Measurements from ENCODE around the gene SLAMF6. TPM values are rescaled to one million over a fixed set of nuclear protein-coding genes. Genes with fewer than 3 reads are reported as not detected.
A peak's percentile ranks its signal among the peaks of the same experiment; 100 is the strongest.

SLAMF6 gene
- total RNA-seq, 1 experiment from 2014 or later, result not detected

DNA sequence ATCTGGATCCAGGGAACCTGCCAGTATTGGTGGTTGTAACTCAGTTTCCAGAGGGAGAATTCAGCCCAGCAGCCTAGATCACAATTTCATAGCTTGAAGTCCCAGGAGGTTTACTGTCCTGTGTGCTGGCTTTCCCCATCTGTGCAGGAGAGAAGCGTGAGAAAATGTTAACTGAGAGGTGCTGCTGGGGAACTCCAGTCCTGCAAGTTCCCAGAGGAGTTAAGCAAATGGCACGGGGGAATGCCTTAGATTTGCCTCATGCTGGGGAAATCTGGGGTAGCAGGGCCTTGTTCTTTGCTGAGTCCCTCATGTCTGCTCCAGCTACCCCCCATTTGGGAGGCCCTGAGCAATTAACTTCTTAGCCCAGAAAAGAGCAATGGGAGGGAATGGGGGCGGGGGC lies 25.1 kb upstream of the SLAMF6 start:
- Mint-ChIP-seq H3K27ac (ENCODE audit: low read depth, unreplicated experiment) (no peak overlapping the region), H3K4me1 (ENCODE audit: insufficient read depth, unreplicated experiment) (no peaks in the 10 kb centered on the region), H3K4me3 (ENCODE audit: unreplicated experiment) (no peak overlapping the region), H3K36me3 (ENCODE audit: insufficient read depth, unreplicated experiment) (no peaks in the 10 kb centered on the region), H3K9me3 (ENCODE audit: unreplicated experiment) (no peaks in the 10 kb centered on the region), H3K27me3 (ENCODE audit: insufficient read depth, unreplicated experiment) (no peaks in the 10 kb centered on the region)
- ChIA-PET POLR2A (no interaction called here), CTCF (interaction anchor here (0.6 kb wide), 1 partner anchor 12 kb away, joined by 5 read pairs; no protein-coding TSS in a partner anchor)
- no TSS peak for BruUV-seq (replicated peaks)
- no peak for DNase-seq (ENCODE audit: unreplicated experiment)
- TF ChIP-seq, protein P1, sequence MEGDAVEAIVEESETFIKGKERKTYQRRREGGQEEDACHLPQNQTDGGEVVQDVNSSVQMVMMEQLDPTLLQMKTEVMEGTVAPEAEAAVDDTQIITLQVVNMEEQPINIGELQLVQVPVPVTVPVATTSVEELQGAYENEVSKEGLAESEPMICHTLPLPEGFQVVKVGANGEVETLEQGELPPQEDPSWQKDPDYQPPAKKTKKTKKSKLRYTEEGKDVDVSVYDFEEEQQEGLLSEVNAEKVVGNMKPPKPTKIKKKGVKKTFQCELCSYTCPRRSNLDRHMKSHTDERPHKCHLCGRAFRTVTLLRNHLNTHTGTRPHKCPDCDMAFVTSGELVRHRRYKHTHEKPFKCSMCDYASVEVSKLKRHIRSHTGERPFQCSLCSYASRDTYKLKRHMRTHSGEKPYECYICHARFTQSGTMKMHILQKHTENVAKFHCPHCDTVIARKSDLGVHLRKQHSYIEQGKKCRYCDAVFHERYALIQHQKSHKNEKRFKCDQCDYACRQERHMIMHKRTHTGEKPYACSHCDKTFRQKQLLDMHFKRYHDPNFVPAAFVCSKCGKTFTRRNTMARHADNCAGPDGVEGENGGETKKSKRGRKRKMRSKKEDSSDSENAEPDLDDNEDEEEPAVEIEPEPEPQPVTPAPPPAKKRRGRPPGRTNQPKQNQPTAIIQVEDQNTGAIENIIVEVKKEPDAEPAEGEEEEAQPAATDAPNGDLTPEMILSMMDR (IDR thresholded peaks at IDR 0.05; ENCODE audit: unreplicated experiment), result no peak
- intact Hi-C loops (cut with micrococcal nuclease), result no loop called here

DNA sequence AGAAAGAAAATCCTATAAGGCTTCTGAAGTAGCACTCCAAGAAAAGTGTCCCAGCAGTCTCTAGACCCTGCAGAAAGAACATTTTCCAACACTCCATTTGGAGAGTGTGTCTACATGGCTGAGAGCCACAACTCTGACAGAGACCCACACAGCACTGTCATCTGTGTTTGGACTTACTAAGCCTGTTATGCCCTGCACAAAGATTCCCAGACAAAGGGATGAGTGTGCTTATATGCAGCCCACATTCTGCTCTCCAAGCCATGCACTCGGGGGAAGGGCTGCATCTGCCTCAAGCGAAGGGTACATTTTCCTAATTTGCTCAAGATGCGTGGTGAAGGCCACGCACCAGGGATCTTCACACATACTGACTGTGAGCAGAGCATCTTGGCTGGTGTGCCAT lies 24.4 kb upstream of the SLAMF6 start:
- POLR2A ChIA-PET, result no interaction called here
- intact Hi-C loops (cut with micrococcal nuclease), result no loop called here
- Mint-ChIP-seq H3K4me1 (ENCODE audit: insufficient read depth, unreplicated experiment) (no peaks in the 10 kb centered on the region), H3K27me3 (ENCODE audit: insufficient read depth, unreplicated experiment) (no peaks in the 10 kb centered on the region), H3K27ac (ENCODE audit: low read depth, unreplicated experiment) (no peak overlapping the region), H3K36me3 (ENCODE audit: insufficient read depth, unreplicated experiment) (no peaks in the 10 kb centered on the region), H3K9me3 (ENCODE audit: unreplicated experiment) (no peaks in the 10 kb centered on the region), H3K4me3 (ENCODE audit: unreplicated experiment) (no peak overlapping the region)
- no peak for DNase-seq (ENCODE audit: unreplicated experiment)
- TF ChIP-seq, protein P1 (IDR thresholded peaks at IDR 0.05; ENCODE audit: unreplicated experiment), result no peak
- no TSS peak for BruUV-seq (replicated peaks)
- CTCF ChIA-PET, result no interaction called here

GRCh38 chr1:160546942-160547341 lies 23.9 kb upstream of the SLAMF6 start:
- no peaks in the 10 kb centered on the region for H3K4me1 Mint-ChIP-seq (ENCODE audit: insufficient read depth, unreplicated experiment)
- no peak overlapping the region for H3K4me3 Mint-ChIP-seq (ENCODE audit: unreplicated experiment)
- no peak overlapping the region for H3K27ac Mint-ChIP-seq (ENCODE audit: low read depth, unreplicated experiment)
- no TSS peak for BruUV-seq (replicated peaks)
- H3K9me3 Mint-ChIP-seq (ENCODE audit: unreplicated experiment), result no peaks in the 10 kb centered on the region
- no peak for DNase-seq (ENCODE audit: unreplicated experiment)
- no peaks in the 10 kb centered on the region for H3K36me3 Mint-ChIP-seq (ENCODE audit: insufficient read depth, unreplicated experiment)
- TF ChIP-seq, protein P1 (IDR thresholded peaks at IDR 0.05; ENCODE audit: unreplicated experiment), result no peak
- H3K27me3 Mint-ChIP-seq (ENCODE audit: insufficient read depth, unreplicated experiment), result no peaks in the 10 kb centered on the region
- CTCF ChIA-PET, result interaction anchor here (0.8 to 1.0 kb wide), 2 partner anchors 60 to 1377 kb away, joined by 3 read pairs; no protein-coding TSS in a partner anchor
- POLR2A ChIA-PET, result no interaction called here
- intact Hi-C loops (cut with micrococcal nuclease), result no loop called here

DNA sequence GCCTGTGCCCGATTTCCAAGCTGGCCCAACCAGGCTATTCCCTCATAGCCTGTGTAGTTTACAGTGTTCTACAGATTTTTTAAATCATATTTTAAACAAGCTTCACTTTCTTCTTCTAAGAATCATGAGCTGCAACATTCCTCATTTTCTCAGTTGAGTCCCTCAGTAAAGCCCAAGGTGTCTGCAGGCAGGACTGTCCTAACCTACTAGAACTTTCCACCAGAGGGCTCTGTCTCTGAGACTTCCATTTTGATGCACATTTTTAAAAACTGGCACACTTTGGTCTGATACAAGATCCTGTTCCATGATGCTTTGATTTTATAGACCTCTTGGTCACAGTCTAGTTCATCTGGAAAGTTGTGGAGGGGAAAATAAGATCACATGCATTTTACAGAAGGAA lies 21.6 kb upstream of the SLAMF6 start:
- Mint-ChIP-seq H3K36me3 (ENCODE audit: insufficient read depth, unreplicated experiment) (no peaks in the 10 kb centered on the region), H3K4me1 (ENCODE audit: insufficient read depth, unreplicated experiment) (no peaks in the 10 kb centered on the region), H3K4me3 (ENCODE audit: unreplicated experiment) (no peak overlapping the region), H3K27me3 (ENCODE audit: insufficient read depth, unreplicated experiment) (no peaks in the 10 kb centered on the region), H3K27ac (ENCODE audit: low read depth, unreplicated experiment) (no peak overlapping the region), H3K9me3 (ENCODE audit: unreplicated experiment) (no peaks in the 10 kb centered on the region)
- POLR2A ChIA-PET, result interaction anchor here (0.9 kb wide), 1 partner anchor 20 kb away, joined by 3 read pairs; no protein-coding TSS in a partner anchor
- BruUV-seq (replicated peaks), result no TSS peak
- peak; percentile 40 for DNase-seq (ENCODE audit: unreplicated experiment)
- intact Hi-C loops (cut with micrococcal nuclease), result loop anchor here (1.0 to 2.0 kb wide), 2 partner anchors 62 to 116 kb away; no protein-coding TSS in a partner anchor
- TF ChIP-seq, protein P1 (IDR thresholded peaks at IDR 0.05; ENCODE audit: unreplicated experiment), result peak; percentile 41
- CTCF ChIA-PET, result interaction anchor here (0.5 to 2.8 kb wide), 23 partner anchors 9 to 191 kb away, joined by 3 to 21 read pairs (median 4); no protein-coding TSS in a partner anchor
